ENCODE measurements around the gene CA14.

GRCh38 chr1:150259217-150259616 is 1.6 kb downstream of the CA14 start:
- TF ChIP-seq CTCF (conservative IDR thresholded peaks at IDR 0.05; ENCODE audit: low read length) (no peak), EZH2phosphoT487 (IDR thresholded peaks at IDR 0.05; ENCODE audit: borderline replicate concordance) (no peak)

Measured in Loucy (cell line).